Fibroblast of lung (primary cell): ENCODE data around the gene PCBP4. TPM values are rescaled to one million over a fixed set of nuclear protein-coding genes. Genes with fewer than 3 reads are reported as not detected.

Source experiments
- DNase-seq, 2 donors: peaks; one replicate each; pipeline versions ENCODE4 v3.0.0 to v3.0.0-alpha.2; 2010; ENCODE audit warnings: low read depth in 2 of 2
- H2AFZ ChIP-seq: 2 replicates; pipeline ENCODE4 v1.5.1; 2012; ENCODE audit warnings: low read length, control low read depth, inconsistent platforms
- H3K27ac ChIP-seq: 2 replicates; pipeline ENCODE4 v1.5.1; 2011; ENCODE audit warnings: low read length, control low read depth; ENCODE audit not compliant: insufficient read depth
- H3K27me3 ChIP-seq: 2 replicates; pipeline ENCODE4 v1.5.1; 2011; ENCODE audit warnings: mild to moderate bottlenecking, low read length; ENCODE audit not compliant: control insufficient read depth, insufficient read depth
- H3K36me3 ChIP-seq: 2 replicates; pipeline ENCODE4 v1.5.1; 2011; ENCODE audit warnings: low read length; ENCODE audit not compliant: control insufficient read depth, insufficient read depth
- H3K4me1 ChIP-seq: 2 replicates; pipeline ENCODE4 v1.5.1; 2011; ENCODE audit warnings: low read length; ENCODE audit not compliant: control insufficient read depth, insufficient read depth; ENCODE audit errors: extremely low read depth
- H3K4me2 ChIP-seq: 2 replicates; pipeline ENCODE4 v1.5.1; 2011; ENCODE audit warnings: low read length, control low read depth; ENCODE audit not compliant: insufficient read depth; ENCODE audit errors: extremely low read depth
- H3K4me3 ChIP-seq, 4 experiments: fragments of 200-600 bp in 1 of 4; sonication (generic) in 1 of 4; replicated peaks in 1 of 4; 2 replicates each; pipeline ENCODE4 v1.5.1; 2011 to 2016; ENCODE audit warnings: low read length in 4 of 4, low read depth in 3 of 4, mild to moderate bottlenecking in 3 of 4, control low read depth in 2 of 4, inconsistent platforms in 1 of 4, mixed read lengths in 1 of 4; ENCODE audit not compliant: insufficient read depth in 1 of 4; ENCODE audit errors: control extremely low read depth in 1 of 4
- H3K79me2 ChIP-seq: 2 replicates; pipeline ENCODE4 v1.5.1; 2012; ENCODE audit warnings: mild to moderate bottlenecking, low read length, inconsistent platforms; ENCODE audit not compliant: control insufficient read depth, insufficient read depth
- H3K9ac ChIP-seq: 2 replicates; pipeline ENCODE4 v1.5.1; 2011; ENCODE audit warnings: mild to moderate bottlenecking, low read length, control low read depth; ENCODE audit not compliant: insufficient read depth
- H3K9me3 ChIP-seq: 2 replicates; pipeline ENCODE4 v1.5.1; 2012; ENCODE audit warnings: low read depth, low read length; ENCODE audit not compliant: control insufficient read depth, insufficient read depth
- H4K20me1 ChIP-seq: 2 replicates; pipeline ENCODE4 v1.5.1; 2011; ENCODE audit warnings: low read length; ENCODE audit not compliant: control insufficient read depth, insufficient read depth; ENCODE audit errors: extremely low read depth
- EZH2 ChIP-seq: IDR thresholded peaks from 2 replicates; pipeline ENCODE4 v1.5.1; 2012; ENCODE audit warnings: low read length, control low read depth, mild to moderate bottlenecking; ENCODE audit errors: missing control alignments
- polyA plus RNA-seq, 2 donors: library from polyadenylated mRNA; depleted of rRNA in 1 of 2; stranded (reverse) in 1 of 2; unstranded in 1 of 2; fragments of >200 nt; gene quantifications; 2 replicates each; pipeline ENCODE4 v1.2.1, GENCODE V29; 2011 to 2012; ENCODE audit warnings: missing spikeins in 1 of 2
- total RNA-seq: library from RNA; depleted of rRNA; stranded (reverse); fragments of >200 nt; gene quantifications from 2 replicates; pipeline ENCODE4 v1.2.1, GENCODE V29; 2014
- TF ChIP-seq, protein P1 (sequence below), 2 donors: IDR thresholded peaks in 1 of 2; conservative IDR thresholded peaks in 1 of 2; 1 replicate in 1 of 2; 2 replicates in 1 of 2; pipeline ENCODE4 v1.5.1; 2011 to 2012; ENCODE audit warnings: low read length in 2 of 2, control low read depth in 1 of 2, inconsistent platforms in 1 of 2, low read depth in 1 of 2, mild to moderate bottlenecking in 1 of 2

The PCBP4 gene
- total and polyA plus RNA-seq, 2 donors (not counting 1 experiment from before 2014, with no cell fraction given) = 40.2 to 46.2 TPM

DNA sequence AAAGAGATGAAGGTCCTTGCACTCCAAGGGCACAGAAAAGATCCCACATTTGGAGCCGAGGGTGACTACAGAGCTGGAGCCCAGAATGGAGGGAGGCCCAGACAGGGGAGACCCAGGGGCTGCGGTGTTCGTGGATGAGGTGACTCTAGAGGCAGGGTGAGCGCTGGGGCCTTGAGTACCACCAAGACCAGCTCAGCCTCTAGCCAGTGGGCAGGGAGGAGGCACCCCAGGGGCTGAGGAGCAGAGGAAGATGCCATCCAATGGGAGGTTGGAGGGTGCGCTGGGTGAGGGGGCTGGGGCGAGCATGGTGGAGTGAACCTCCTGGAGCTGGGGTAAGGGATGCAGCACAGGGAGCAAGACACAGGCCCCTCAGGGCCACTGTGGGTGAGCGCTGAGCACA, 38.8 kb downstream of the PCBP4 start:
- H3K27ac ChIP-seq = no peak overlapping the region
- H3K79me2 ChIP-seq = no peaks in the 10 kb centered on the region
- H3K27me3 ChIP-seq = no peaks in the 10 kb centered on the region
- peaks cover 3% of the 10 kb centered on the region for H3K36me3 ChIP-seq
- H3K4me1 ChIP-seq = no peaks in the 10 kb centered on the region
- no peak overlapping the region for H2AFZ ChIP-seq
- no peak overlapping the region for H3K4me3 ChIP-seq
- DNase-seq = no peak
- no peaks in the 10 kb centered on the region for H4K20me1 ChIP-seq
- H3K9ac ChIP-seq = no peak overlapping the region
- TF ChIP-seq EZH2 = no peak
- TF ChIP-seq, protein P1, sequence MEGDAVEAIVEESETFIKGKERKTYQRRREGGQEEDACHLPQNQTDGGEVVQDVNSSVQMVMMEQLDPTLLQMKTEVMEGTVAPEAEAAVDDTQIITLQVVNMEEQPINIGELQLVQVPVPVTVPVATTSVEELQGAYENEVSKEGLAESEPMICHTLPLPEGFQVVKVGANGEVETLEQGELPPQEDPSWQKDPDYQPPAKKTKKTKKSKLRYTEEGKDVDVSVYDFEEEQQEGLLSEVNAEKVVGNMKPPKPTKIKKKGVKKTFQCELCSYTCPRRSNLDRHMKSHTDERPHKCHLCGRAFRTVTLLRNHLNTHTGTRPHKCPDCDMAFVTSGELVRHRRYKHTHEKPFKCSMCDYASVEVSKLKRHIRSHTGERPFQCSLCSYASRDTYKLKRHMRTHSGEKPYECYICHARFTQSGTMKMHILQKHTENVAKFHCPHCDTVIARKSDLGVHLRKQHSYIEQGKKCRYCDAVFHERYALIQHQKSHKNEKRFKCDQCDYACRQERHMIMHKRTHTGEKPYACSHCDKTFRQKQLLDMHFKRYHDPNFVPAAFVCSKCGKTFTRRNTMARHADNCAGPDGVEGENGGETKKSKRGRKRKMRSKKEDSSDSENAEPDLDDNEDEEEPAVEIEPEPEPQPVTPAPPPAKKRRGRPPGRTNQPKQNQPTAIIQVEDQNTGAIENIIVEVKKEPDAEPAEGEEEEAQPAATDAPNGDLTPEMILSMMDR (conservative IDR thresholded peaks at IDR 0.05 in 1 of 2, IDR thresholded peaks at IDR 0.05 in 1 of 2; ENCODE audit: low read depth in 1 of 2, low read length in 2 of 2) = no peak
- H3K9me3 ChIP-seq = no peaks in the 10 kb centered on the region
- no peak overlapping the region for H3K4me2 ChIP-seq

DNA sequence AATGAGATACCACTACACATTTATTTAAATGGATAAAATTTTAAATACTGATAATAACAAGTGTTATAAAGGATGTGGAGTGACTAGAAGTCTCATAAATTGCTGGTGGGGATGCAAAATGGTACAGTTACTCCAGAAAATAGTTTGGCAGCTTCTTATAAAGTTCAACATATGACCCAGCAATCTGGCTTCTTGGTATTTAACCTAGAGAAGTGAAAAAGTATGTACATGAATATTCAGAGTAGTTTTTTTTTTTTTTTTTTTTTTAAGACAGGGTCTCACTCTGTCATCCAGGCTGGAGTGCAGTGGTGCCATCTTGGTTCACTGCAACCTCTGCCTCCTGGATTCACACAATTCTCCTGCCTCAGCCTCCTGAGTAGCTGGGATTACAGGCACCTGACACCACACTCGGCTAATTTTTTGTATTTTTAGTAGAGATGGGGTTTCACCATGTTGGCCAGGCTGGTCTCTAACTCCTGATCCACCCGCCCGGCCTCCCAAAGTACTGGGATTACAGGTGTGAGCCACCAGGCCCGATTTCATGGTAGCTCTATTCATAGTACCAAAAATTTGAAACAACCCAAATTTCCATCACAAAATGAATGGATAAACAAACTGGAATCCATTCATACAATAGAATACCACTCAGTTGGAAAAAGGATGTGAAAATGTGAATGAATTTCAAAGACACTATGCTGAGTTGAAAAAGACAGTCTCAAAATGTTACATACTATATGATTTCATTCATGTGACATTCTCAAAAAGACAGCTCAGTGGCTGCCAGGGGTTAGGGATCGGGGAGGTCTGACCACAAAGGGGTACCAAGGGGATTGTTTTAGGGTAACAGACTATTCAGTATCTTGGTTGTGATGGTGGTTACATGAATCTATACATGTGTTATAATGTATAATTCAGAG, 39.9 kb downstream of the PCBP4 start:
- no peak overlapping the region for H3K9ac ChIP-seq
- no peak overlapping the region for H3K4me2 ChIP-seq
- no peaks in the 10 kb centered on the region for H3K36me3 ChIP-seq
- H3K27ac ChIP-seq = no peak overlapping the region
- H3K4me1 ChIP-seq = no peaks in the 10 kb centered on the region
- no peak for DNase-seq
- no peaks in the 10 kb centered on the region for H3K27me3 ChIP-seq
- TF ChIP-seq, protein P1 (conservative IDR thresholded peaks at IDR 0.05 in 1 of 2, IDR thresholded peaks at IDR 0.05 in 1 of 2; ENCODE audit: low read depth in 1 of 2, low read length in 2 of 2) = no peak
- TF ChIP-seq EZH2 = no peak
- no peaks in the 10 kb centered on the region for H3K79me2 ChIP-seq
- H4K20me1 ChIP-seq = no peaks in the 10 kb centered on the region
- H3K4me3 ChIP-seq = no peak overlapping the region
- H2AFZ ChIP-seq = no peak overlapping the region
- no peaks in the 10 kb centered on the region for H3K9me3 ChIP-seq

DNA sequence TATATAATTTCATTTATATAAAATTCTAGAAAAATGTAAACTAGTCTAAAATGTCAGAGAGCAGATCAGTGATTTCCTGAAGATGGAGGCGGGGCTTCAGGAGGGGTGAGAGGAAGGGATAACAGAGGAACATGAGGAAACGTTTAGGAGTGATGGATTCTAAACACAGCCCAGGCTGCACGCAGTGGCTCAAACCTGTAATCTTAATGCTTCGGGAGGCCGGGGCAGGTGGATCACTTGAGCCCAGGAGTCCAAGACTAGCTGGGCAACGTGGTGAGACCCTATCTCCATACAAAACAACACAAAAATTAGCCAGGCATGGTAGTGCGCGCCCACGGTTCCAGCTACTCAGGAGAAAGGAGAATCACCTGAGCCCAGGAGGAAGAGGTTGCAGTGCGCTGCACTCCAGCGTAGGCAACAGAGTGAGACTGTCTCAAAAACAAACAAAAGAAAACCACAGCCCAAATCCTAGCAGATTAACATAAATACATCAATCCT, 46.1 kb downstream of the PCBP4 start:
- H3K27me3 ChIP-seq = no peaks in the 10 kb centered on the region
- no peaks in the 10 kb centered on the region for H4K20me1 ChIP-seq
- H3K9ac ChIP-seq = no peak overlapping the region
- no peak overlapping the region for H3K4me3 ChIP-seq
- DNase-seq = no peak
- no peaks in the 10 kb centered on the region for H3K79me2 ChIP-seq
- no peak overlapping the region for H3K4me2 ChIP-seq
- H3K9me3 ChIP-seq = no peaks in the 10 kb centered on the region
- H3K27ac ChIP-seq = no peak overlapping the region
- no peaks in the 10 kb centered on the region for H3K36me3 ChIP-seq
- TF ChIP-seq, protein P1 (conservative IDR thresholded peaks at IDR 0.05 in 1 of 2, IDR thresholded peaks at IDR 0.05 in 1 of 2; ENCODE audit: low read depth in 1 of 2, low read length in 2 of 2) = no peak
- no peak for TF ChIP-seq EZH2
- no peaks in the 10 kb centered on the region for H3K4me1 ChIP-seq
- no peak overlapping the region for H2AFZ ChIP-seq
